Suppressor macrophage treated with lipopolysaccharide for 4 hours (primary cell): ENCODE measurements around the gene STAMBPL1.
"Not testable (repeated sequence)": the region's sequence is repeated elsewhere in the genome, so short reads cannot be mapped to it uniquely, and the experiment has no call there.

Experiments used
- DNase-seq: peaks from one replicate; pipeline ENCODE4 v3.0.0-alpha.2; 2020

The STAMBPL1 gene

GRCh38 chr10:88926566-88927415, 46.7 kb downstream of the STAMBPL1 start:
- peak; percentile 60 for DNase-seq

- DNase-seq = no peak
Observed at GRCh38 chr10:88927416-88927690, 47.3 kb downstream of the STAMBPL1 start.

- no peak for DNase-seq
Observed at GRCh38 chr10:88928254-88928653, 48.2 kb downstream of the STAMBPL1 start.

GRCh38 chr10:88931548-88931947, 51.5 kb downstream of the STAMBPL1 start:
- DNase-seq = no peak

GRCh38 chr10:88932029-88932428, 52.0 kb downstream of the STAMBPL1 start:
- DNase-seq = not testable (repeated sequence)

- DNase-seq = peak; percentile 85
Observed at GRCh38 chr10:88932539-88933256, 52.7 kb downstream of the STAMBPL1 start.

GRCh38 chr10:88933564-88933963, 53.5 kb downstream of the STAMBPL1 start:
- no peak for DNase-seq

GRCh38 chr10:88934900-88935672, 55.0 kb downstream of the STAMBPL1 start:
- DNase-seq = peak; percentile 77

GRCh38 chr10:88936656-88937055, 56.6 kb downstream of the STAMBPL1 start:
- DNase-seq = peak; percentile 34

GRCh38 chr10:88938039-88938438, 58.0 kb downstream of the STAMBPL1 start:
- no peak for DNase-seq

- DNase-seq = no peak
Observed at GRCh38 chr10:88938938-88939337, 58.9 kb downstream of the STAMBPL1 start.

GRCh38 chr10:88941026-88941425, 61.0 kb downstream of the STAMBPL1 start:
- no peak for DNase-seq

- DNase-seq = no peak
Observed at GRCh38 chr10:88943778-88944177, 63.7 kb downstream of the STAMBPL1 start.

- peak; percentile 56 for DNase-seq
Observed at GRCh38 chr10:88944813-88945212, 64.8 kb downstream of the STAMBPL1 start.

GRCh38 chr10:88946200-88946599, 66.2 kb downstream of the STAMBPL1 start:
- no peak for DNase-seq

GRCh38 chr10:88946965-88947590, 67.0 kb downstream of the STAMBPL1 start:
- DNase-seq = no peak

GRCh38 chr10:88949051-88949450, 69.0 kb downstream of the STAMBPL1 start:
- DNase-seq = no peak

GRCh38 chr10:88949912-88950837, 70.1 kb downstream of the STAMBPL1 start:
- no peak for DNase-seq

- DNase-seq = no peak
Observed at GRCh38 chr10:88952647-88953111, 72.6 kb downstream of the STAMBPL1 start, which contains the start of gene ACTA2. ACTA2 (minus strand) TSS chr10:88952773; CDS start chr10:88948930, 3,843 bp downstream.

GRCh38 chr10:88953662-88954061, 73.6 kb downstream of the STAMBPL1 start:
- DNase-seq = no peak

- no peak for DNase-seq
Observed at GRCh38 chr10:88954458-88955083, 74.5 kb downstream of the STAMBPL1 start.
